ENCODE results near the gene MEGF6. TPM values are rescaled to one million over a fixed set of nuclear protein-coding genes. Genes with fewer than 3 reads are reported as not detected.

The MEGF6 gene
- total RNA-seq, 1 donor from 2014 or later: 209 TPM

DNA sequence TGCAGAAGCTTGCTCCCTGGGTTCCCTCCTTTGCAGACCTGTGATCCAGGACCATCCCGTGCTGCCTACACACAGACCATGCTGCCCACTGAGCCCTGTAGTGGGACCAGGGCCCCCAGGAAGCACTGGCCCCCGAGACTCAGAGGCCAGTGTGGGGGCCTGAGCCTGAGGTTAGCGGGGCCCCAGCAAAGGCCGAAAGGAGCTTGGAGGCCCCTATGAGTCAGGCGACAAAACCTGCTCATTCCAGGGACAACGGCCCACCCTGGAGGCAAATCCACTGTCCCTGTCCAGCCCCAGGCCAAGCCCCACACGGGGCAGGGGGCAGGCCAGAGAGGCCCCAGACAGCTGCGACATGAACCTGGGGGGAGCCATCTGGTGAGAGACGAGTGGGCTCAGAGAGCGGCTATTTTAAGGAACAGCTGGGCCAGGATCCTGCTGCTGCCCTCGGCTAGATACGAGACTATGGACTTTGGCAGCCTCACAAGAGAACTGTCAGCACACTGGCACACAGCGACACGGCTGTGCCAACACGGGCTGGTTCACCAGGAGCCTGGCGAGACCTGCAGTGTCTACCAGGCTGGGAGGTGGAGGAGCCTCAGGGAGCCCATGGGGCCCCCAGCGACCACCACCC is 82.1 kb downstream of the MEGF6 start:
- Mint-ChIP-seq H3K36me3 (no peaks in the 10 kb centered on the region), H3K4me3 (no peak overlapping the region), H3K9me3 (no peaks in the 10 kb centered on the region), H3K4me1 (peaks cover 22% of the 10 kb centered on the region), H3K27me3 (ENCODE audit: low read depth) (no peaks in the 10 kb centered on the region), H3K27ac (no peak overlapping the region)
- no peak for DNase-seq (ENCODE audit: low spot score in 2 of 2, unreplicated experiment in 2 of 2)
- TF ChIP-seq, protein P1, sequence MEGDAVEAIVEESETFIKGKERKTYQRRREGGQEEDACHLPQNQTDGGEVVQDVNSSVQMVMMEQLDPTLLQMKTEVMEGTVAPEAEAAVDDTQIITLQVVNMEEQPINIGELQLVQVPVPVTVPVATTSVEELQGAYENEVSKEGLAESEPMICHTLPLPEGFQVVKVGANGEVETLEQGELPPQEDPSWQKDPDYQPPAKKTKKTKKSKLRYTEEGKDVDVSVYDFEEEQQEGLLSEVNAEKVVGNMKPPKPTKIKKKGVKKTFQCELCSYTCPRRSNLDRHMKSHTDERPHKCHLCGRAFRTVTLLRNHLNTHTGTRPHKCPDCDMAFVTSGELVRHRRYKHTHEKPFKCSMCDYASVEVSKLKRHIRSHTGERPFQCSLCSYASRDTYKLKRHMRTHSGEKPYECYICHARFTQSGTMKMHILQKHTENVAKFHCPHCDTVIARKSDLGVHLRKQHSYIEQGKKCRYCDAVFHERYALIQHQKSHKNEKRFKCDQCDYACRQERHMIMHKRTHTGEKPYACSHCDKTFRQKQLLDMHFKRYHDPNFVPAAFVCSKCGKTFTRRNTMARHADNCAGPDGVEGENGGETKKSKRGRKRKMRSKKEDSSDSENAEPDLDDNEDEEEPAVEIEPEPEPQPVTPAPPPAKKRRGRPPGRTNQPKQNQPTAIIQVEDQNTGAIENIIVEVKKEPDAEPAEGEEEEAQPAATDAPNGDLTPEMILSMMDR (IDR thresholded peaks at IDR 0.05; ENCODE audit: unreplicated experiment): no peak

DNA sequence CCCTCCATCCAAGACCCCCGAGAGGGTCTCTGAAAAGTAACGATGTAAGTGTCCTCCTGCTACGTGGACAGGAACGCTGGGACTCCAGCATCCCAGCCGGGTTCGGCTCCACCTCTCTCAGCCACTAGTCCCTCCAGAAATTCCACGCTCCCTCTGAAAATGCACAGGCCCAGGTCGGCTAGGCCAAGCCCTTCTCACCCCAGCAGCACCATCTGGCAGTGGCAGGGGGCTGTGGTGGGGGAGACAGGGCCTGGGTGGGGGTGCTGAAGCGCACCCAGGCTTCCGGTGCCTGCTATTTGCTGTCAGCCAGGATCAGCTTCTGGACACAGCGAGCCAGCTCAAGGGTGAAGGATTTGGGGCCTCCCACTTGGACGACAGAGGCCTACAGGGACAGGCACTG is 83.5 kb downstream of the MEGF6 start:
- Mint-ChIP-seq H3K4me3 (no peak overlapping the region), H3K4me1 (peaks cover 18% of the 10 kb centered on the region), H3K9me3 (no peaks in the 10 kb centered on the region), H3K36me3 (no peaks in the 10 kb centered on the region), H3K27ac (no peak overlapping the region), H3K27me3 (ENCODE audit: low read depth) (no peaks in the 10 kb centered on the region)
- TF ChIP-seq, protein P1 (IDR thresholded peaks at IDR 0.05; ENCODE audit: unreplicated experiment): no peak
- DNase-seq (ENCODE audit: low spot score in 2 of 2, unreplicated experiment in 2 of 2): no peak

DNA sequence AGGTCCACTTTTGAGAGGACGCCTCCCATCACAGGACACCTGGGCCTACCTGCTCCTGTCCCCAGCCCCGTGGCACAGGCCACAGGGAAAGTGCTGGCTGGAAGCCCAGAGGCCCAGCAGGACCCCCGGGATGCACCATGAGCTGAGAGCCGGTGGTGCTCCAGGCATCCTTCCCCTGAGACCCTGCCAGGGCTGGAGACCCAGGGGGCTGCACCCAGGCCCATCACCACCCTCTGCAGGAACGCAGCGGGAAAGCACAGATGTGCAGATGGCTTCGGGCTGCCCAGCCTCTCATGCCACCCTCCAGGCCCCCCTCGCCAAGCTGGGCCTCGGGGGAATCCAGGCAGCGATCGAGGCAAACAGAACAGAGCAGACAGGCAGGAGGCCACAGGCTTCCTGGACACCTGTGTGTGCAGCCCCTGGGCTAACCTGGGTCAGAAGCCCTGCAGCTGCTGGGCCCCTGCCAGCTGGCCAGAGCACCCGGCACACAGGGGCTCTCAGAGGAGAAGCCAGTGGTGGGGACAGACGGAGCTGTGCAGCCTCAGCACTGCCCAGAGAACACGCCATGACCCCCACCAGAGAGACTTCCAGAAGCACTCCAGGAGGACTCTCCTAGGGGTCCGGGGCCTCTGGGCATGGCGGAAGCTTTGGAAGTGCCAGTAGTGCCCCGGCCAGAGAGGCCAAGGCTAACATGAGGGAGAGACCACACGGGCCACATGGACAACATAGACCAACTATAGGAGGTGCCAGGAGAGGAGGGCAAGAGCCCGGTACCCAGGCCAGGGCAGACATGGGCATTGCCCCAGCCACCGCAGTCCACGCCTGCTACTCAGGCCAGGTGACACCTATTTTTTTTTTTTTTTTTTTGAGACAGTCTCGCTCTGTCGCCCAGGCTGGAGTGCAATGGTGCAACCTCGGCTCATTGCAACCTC is 85.5 kb downstream of the MEGF6 start:
- no peaks in the 10 kb centered on the region for H3K9me3 Mint-ChIP-seq
- peaks cover 8% of the 10 kb centered on the region for H3K4me1 Mint-ChIP-seq
- no peaks in the 10 kb centered on the region for H3K36me3 Mint-ChIP-seq
- DNase-seq (ENCODE audit: low spot score in 2 of 2, unreplicated experiment in 2 of 2): no peak
- no peak overlapping the region for H3K4me3 Mint-ChIP-seq
- TF ChIP-seq, protein P1 (IDR thresholded peaks at IDR 0.05; ENCODE audit: unreplicated experiment): no peak
- H3K27me3 Mint-ChIP-seq (ENCODE audit: low read depth): no peaks in the 10 kb centered on the region
- no peak overlapping the region for H3K27ac Mint-ChIP-seq

DNA sequence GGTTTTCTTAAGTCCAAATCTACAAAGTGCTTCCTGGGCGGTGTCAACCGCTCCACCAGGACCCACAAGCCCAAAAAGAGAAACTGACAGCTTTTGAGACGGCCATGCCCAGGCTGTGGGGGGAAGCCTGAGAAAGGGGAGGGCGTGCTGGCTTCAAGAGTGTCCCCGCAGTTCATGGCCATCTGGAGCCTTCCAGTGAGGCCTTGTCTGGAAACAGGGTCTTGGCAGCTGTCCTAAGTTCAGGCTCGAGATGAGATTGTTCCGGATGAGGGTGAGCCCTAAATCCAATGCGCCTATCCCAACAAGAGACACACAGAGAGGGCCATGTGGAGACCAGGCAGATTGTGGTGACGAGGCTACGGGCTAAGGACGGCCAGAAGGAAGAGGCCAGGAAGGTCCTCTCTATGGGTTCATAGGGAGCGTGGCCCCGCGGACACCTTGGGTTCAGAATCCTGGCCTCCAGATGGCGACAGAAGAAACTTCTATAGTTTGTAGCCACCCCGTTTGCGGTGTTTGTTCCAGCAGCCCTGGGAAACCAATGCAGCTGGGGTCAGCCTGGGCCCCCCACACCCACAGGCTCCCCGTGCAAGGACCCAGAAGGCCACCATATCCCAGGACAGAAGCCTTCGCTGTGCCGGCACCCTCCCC is 86.6 kb downstream of the MEGF6 start:
- TF ChIP-seq, protein P1 (IDR thresholded peaks at IDR 0.05; ENCODE audit: unreplicated experiment): no peak
- H3K27me3 Mint-ChIP-seq (ENCODE audit: low read depth): no peaks in the 10 kb centered on the region
- no peak overlapping the region for H3K27ac Mint-ChIP-seq
- no peaks in the 10 kb centered on the region for H3K9me3 Mint-ChIP-seq
- H3K4me3 Mint-ChIP-seq: no peak overlapping the region
- DNase-seq (ENCODE audit: low spot score in 2 of 2, unreplicated experiment in 2 of 2): no peak
- H3K4me1 Mint-ChIP-seq: no peaks in the 10 kb centered on the region
- no peaks in the 10 kb centered on the region for H3K36me3 Mint-ChIP-seq

DNA sequence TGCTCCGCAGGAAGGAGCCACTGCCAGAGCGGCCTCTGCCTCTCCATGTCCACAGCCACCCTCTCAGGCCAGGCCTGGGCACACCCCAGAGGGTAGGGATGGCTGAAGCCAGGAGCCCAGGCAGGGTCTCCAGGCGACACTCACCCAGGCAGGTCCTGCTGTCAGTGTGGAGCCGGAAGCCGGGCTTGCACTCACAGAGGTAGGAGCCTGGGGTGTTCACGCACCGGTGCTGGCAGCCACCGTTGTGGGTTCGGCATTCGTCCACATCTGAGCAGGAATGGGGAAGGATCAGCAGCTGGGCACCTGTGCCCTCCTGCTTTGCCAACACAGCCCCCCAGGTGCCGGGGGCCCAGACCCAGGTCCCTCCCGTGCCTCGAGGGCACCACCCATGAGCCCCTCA is 87.3 kb downstream of the MEGF6 start:
- H3K4me1 Mint-ChIP-seq: no peaks in the 10 kb centered on the region

More for the DNA sequence above, 87.3 kb downstream of the MEGF6 start:
- H3K36me3 Mint-ChIP-seq: no peaks in the 10 kb centered on the region
- no peaks in the 10 kb centered on the region for H3K9me3 Mint-ChIP-seq
- DNase-seq (ENCODE audit: low spot score in 2 of 2, unreplicated experiment in 2 of 2): no peak
- TF ChIP-seq, protein P1 (IDR thresholded peaks at IDR 0.05; ENCODE audit: unreplicated experiment): no peak
- H3K4me3 Mint-ChIP-seq: no peak overlapping the region
- no peak overlapping the region for H3K27ac Mint-ChIP-seq
- no peaks in the 10 kb centered on the region for H3K27me3 Mint-ChIP-seq (ENCODE audit: low read depth)
